ENCODE results near the gene IGFN1.

DNA sequence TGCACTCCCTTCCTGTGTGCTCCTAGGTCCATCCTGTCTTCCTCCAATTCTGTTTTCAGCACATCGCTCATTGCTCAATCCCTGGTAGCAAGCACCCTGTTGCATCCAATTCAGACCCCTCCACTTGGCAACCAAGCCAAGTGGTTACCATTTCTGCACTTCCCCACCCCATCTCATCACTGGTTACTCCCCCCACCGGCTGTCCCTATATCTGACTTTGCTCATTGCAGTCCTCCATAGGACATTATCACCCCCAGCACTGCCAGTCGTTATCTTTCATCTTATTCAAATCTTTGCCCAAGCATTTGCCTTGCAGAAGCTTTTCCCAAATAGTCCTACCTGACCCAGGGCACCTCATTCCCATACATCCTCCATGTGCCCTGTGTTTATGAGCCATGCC is 34.3 kb upstream of the IGFN1 start:
- TF ChIP-seq, protein P1, sequence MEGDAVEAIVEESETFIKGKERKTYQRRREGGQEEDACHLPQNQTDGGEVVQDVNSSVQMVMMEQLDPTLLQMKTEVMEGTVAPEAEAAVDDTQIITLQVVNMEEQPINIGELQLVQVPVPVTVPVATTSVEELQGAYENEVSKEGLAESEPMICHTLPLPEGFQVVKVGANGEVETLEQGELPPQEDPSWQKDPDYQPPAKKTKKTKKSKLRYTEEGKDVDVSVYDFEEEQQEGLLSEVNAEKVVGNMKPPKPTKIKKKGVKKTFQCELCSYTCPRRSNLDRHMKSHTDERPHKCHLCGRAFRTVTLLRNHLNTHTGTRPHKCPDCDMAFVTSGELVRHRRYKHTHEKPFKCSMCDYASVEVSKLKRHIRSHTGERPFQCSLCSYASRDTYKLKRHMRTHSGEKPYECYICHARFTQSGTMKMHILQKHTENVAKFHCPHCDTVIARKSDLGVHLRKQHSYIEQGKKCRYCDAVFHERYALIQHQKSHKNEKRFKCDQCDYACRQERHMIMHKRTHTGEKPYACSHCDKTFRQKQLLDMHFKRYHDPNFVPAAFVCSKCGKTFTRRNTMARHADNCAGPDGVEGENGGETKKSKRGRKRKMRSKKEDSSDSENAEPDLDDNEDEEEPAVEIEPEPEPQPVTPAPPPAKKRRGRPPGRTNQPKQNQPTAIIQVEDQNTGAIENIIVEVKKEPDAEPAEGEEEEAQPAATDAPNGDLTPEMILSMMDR (IDR thresholded peaks at IDR 0.05; ENCODE audit: extremely low read depth in 1 of 2, insufficient read depth in 1 of 2, low read depth in 1 of 2, low read length in 2 of 2) = no peak
- TF ChIP-seq, protein P2, sequence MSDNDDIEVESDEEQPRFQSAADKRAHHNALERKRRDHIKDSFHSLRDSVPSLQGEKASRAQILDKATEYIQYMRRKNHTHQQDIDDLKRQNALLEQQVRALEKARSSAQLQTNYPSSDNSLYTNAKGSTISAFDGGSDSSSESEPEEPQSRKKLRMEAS (IDR thresholded peaks at IDR 0.05; ENCODE audit: insufficient read depth, insufficient read length) = no peak
- TF ChIP-seq EZH2 (IDR thresholded peaks at IDR 0.05; ENCODE audit: borderline replicate concordance, low read depth, low read length, severe bottlenecking) (no peak), MYC (IDR thresholded peaks at IDR 0.05; ENCODE audit: low read depth, low read length) (no peak), POLR2A (IDR thresholded peaks at IDR 0.05; ENCODE audit: low read depth, low read length) (no peak)

All from endothelial cell of umbilical vein (primary cell).